RPMI8226 (cell line): ENCODE results near the gene DNPH1.

Experiments
- DNase-seq: peaks from one replicate; pipeline ENCODE4 v3.0.0-alpha.2; 2015

DNPH1 gene

DNA sequence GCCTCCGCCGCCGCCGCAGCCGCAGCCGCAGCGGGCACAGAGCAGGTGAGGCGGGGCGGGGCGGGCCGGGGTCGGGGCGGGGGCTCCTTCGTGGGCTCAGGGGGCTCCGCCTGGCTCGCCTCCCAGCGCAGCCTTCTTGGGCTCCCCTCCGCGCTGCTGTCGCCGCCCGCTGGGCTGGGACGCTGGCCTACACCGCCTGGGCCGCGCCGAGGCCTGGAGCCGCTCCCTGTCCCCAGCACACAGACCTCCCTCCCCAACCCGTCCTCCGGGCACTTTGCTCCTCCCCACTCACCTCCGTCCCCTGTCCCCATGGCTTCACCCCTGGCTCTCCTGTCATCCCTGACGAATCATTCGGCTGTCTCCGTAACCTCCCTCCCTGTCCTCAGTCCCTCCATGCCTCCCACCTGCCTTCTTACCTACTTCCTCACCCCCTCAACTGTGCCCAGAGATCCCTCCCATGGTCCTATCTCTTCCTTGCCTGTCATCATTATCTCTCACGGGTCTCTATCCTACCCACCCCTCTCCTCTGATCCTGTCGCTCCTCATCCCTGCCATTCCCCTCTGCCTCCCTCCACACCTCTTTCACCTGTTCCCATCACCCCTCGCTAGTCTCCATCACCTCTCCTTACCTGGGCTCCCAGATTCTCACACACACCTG, 14.5 kb upstream of the DNPH1 start:
- DNase-seq, result no peak

DNA sequence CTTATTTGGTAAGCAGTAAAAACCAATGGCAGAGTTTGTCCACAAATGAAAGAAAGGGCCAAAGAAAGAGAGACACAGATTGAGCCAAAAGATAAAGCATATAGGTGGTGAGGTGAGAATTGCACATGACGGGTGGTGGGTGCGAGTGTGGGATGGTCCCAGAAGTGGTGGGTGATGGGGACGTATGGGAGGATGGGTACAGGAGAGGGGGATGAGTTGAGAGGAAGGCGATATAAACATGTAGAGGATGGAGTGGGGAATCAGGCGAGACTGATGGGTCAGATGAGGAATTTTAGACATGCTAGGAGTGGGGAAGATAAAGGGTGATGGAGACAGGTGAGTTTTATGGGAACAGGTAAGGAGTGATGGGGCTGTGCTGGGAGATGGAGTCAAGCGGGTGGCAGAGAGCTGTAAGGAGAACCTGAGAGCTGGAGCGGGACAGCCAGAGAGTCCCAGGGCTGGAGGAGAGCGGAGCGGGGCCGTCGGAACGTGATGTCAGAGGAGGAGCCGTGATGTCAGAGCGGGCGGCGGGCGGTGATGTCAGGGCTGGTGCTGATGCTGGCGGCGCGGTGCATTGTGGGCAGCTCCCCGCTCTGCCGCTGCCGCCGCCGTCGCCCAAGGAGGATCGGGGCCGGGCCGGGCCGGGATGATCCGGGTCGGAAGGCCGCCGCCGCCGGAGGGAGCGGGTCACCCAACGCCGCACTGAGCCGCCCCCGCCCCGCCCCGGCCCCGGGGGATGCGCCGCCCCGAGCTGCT, 13.8 kb upstream of the DNPH1 start, which contains the start of gene TTBK1:
TSS of gene TTBK1 (plus strand) at position 574 of the 756 bp plus-strand sequence. CDS start 3,180 bp downstream, outside the sequence.
- no peak for DNase-seq

DNA sequence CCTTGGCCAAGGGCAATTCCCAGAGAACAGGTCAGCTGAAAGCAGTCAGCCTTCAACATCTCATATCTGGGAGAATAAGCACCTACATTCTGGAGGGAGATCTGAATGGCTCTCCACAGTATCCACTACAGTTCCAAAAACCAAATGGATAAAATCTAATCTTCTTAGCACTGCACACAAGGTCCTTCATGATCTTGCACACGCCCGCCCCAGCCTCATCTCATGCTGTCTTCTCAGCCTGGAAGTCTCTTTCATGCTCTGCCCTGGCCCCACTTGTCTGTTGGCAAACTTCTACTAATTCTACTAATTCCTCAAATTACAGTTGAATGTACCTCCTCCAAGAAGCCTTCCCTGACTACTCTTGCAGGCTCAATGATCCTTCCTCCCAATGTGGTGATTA, 12.2 kb upstream of the DNPH1 start:
- no peak for DNase-seq

DNA sequence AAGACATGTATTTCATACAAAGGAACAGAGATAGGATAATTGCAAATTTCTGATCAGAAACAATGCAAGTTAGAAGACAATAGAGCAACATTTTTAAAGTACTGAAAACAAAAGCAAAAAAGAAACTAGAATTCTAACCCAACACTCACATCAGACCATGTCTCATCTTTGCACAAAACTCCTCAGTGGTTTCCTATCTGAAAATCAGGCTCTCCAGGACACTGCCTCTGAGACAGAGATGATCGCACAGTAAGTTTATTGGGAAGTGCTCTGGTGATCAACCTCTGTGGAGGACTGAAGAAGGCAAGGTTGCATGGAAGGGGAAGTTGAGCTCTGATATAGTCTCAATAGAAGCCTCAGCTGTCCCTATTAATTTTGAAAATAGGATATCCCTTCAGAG, 11.7 kb upstream of the DNPH1 start:
- no peak for DNase-seq

DNA sequence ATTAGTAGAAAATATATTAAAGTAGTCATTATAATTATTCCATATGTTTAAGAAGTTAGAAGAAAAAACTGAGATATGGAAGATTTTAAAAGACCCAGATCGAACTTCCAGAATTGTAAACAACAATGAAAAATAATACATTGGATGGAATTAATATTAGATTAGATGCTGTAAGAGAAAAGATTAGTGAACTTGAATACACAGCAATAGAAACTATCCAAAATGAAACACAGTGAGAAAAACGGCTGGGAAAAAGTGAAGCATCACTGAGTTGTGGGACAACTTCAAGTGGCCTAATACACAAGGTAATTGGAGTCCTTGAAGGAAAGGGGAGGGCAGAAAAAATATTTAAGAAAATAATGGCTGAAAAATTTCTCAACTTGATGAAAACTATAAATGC, 9.8 kb upstream of the DNPH1 start:
- DNase-seq, result no peak

DNA sequence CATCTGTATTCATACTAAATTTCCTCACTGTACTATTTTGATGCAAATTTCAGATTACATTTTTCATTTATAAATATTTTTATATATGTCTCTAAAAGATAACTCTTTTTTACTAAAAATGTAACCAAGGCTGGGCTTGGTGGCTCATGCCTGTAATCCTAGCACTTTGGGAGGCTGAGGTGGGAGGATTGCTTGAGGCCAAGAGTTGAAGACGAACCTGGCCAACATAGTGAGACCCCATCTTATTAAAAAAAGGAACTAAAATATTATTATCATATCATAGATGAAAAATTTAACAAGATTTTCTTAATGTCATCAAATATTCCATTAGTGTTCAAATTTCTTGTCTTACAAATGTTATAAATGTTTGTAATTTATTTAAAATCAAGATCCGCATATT, 6.6 kb upstream of the DNPH1 start:
- no peak for DNase-seq

DNA sequence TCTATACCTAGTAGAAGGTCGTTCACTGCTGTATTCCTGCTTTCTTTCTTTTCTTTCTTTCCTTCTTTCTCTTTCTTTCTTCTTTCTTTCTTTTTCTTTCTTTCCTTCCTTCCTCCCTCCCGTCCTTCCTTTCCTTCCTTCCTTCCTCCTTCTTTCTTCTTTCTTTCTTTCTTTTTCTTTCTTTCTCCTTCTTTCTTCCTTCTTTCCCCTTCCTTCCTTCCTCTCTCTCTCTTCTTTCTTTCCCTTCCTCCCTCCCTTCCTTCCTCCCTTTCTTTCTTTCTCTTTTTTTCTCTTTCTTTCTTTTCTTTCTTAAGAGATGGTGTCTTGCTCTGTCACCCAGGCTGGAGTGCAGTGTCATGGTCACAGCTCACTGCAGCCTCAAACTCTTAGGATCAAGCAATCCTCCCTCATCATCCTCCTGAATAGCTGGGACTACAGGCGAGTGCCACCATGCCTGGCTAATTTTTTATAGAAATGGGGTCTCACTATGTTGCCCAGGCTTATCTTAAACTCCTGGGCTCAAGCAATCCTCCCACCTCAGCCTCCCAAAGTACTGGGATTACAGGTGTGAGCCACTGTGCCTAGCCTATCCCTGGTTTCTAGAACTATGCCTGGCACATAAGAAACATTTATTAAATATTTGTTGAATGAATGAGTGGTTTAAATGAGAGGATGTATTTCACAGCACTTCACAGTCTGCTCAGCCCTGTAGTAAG, 2.6 kb upstream of the DNPH1 start:
- DNase-seq, result no peak

DNA sequence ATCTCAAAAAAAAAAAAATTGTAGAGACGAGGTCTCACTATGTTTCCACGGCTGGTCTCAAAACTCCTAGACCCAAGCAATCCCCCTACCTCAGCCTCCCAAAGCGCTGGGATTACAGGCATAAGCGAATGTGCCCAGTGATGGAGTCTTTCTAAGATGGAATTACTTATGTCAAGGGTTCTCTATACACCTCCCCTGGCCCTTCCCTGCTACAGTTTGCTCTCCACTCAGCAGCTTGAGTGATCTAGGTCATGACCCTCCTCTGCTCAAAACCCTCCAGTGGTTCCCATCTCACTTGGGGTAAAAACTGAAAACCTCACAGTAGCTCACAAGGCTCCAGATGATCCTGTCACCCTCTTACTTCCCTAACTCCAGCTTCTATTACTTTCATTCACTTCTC, 1.8 kb upstream of the DNPH1 start:
- no peak for DNase-seq

DNA sequence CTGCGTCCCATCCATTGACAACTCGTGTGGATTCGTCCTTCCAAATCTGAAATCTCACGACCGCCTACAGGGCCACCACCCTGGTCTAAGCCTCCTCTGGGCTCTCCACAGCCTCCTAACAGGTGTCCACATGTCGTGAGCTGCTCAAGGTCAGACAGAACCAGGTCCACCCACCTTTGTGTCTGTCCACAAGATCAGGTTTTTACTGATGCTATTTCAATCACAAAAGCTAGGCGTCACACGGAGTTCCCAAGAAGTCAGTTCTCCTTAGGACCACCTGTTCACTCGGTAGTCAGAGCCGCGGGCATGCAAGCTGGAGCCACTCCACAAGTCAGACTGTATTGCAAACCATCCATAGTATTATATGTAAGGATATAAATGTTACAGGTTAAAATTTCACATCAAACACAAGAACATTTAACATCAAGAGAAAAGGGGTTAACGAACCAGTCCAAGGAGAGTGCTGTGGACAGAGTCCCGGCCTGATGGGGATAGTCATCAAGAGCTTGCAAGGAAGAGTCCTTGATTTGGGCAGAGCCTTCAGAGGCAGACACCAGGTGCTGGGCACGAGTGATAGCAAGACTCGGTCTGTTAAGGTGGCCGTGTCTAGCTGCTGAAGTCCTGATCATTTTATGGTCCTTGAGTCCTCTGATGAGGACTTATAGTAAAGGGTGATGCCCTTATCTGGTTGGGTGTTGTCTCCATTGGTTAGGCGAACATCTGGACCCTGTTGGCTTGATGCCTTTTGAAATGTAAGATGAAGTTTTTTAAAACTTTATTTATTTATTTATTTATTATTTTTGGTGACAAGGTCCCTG, 731 bp upstream of the DNPH1 start:
- no peak for DNase-seq

DNA sequence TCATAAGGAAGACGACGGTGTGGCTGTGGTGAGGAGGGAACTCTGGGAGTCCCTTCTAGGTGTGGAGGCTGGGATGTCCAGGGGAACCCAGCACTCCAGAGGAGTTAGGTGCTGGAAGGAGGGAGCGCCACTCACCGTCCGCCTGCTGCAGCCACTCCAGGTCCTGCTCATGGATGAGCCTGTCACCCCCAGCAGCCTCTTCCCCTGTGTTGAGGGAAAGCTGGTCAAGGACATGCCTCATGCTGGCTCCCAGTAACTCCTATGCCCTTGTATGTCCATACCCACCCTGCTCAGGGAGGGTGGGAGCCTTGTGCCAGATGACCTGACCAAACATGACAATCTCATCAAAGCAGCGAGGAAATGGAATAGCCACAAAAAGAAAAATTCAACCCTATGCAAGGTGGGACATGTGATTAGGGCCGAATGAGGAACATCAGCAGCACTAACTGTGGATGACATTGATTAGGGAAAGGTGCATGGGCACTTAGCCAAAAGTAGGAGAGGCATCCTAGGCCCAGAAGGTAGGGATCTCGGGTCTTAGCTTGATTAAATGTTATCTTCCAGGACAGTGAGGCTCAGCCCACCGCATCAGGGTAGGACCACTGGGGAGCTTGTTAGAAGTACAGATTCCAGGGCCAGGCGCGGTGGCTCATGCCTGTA, 3.0 kb downstream of the DNPH1 start:
- DNase-seq, result no peak

DNA sequence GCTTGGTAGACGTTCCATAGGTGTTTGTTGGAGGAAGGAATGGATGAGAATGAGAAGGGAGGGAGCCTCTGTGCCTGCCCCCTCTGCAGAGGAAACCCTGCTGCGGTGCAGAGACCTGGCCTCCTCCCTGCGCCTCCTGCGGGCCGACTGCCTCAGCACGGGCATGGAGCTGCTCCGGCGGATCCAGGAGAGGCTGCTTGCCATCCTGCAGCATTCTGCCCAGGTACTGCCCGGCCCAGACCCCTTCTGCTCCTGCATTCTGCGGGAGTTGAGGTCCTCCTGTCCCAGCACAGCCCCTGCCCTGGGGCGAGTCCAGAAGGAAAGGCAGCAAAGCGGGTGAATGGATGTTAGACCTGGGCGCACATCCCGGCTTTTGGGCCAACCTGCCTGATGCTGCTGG, 6.1 kb downstream of the DNPH1 start:
- DNase-seq, result no peak

DNA sequence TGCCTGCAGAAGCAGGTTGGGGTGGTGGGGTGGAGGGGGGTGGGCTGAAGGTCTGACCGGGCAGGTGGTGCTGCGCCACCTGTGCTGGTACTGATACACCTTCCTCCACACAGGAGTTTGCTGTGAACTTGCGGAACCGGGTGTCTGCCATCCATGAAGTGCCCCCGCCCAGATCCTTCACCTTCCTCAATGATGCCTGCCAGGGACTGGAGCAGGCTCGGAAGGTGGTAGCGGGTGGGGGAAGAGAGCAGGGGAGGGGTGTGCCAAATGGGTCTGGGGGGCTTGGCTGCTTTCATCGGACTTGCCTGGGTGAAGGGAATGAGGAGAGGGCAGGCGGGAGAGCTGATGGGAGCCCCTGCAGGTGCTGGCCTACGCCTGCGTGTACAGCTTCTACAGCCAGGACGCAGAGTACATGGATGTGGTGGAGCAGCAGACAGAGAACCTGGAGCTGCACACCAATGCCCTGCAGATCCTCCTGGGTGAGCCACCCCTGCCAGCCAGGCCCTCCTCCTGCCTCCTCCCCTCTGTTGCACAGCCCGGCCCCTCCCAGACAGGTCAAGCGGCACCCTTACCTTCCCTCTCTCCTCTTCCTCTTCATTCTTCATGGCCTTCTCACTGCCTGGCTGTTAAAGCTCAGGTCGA, 6.7 kb downstream of the DNPH1 start:
- DNase-seq, result no peak

DNA sequence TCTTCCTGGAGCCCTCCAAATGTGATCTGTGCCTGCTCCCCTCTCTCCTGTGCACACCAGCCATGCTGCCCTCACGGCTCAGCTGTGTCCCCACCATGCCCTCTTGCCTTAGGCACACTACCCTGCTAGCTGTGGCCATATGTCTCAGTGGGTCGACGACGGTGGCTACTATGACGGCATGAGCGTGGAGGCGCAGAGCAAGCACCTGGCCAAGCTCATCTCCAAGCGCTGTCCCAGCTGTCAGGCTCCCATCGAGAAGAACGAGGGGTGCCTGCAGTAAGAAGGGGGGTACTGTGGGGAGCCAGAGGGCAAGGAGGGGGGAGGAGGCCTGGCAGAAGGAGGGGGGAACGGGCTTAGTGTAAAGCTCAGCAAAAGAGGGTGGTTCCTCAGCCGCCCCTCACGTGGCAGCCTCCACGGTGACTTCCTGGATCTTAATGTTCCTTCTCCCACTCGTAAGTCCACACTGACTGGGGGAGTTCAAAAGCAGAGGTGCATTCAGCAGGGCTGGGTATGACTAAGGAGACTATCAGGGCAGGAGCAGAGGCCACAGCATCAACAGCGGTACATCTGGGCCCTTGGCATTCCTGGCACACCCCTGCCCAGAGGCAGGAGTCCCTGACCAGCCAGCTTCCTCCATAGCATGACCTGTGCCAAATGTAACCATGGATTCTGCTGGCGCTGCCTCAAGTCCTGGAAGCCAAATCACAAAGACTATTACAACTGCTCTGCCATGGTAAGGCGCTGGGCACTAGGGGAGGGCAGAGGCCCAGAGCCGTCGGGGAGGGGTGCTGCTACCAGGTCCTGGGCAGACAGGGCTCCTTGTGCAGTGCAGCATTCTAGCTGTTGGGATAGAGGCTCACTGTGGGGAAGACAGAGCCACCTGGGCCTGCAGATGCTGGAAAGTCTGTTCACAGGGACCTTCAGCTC, 8.0 kb downstream of the DNPH1 start:
- DNase-seq, result no peak

DNA sequence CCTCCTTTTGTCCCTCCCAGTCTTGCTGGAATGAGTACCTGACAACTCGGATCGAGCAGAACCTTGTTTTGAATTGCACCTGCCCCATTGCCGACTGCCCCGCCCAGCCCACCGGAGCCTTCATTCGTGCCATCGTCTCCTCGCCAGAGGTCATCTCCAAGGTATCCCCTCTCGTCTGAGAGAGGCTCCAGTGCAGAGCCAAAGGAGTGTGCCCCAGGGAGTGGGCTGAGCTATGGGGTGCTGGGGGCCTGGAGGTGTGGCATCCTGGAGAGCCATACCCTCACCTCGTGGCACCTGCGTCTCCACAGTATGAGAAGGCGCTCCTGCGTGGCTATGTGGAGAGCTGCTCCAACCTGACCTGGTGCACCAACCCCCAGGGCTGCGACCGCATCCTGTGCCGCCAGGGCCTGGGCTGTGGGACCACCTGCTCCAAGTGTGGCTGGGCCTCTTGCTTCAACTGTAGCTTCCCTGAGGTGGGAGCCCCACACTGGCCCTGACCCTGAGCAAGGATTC, 8.8 kb downstream of the DNPH1 start:
- DNase-seq, result no peak

DNA sequence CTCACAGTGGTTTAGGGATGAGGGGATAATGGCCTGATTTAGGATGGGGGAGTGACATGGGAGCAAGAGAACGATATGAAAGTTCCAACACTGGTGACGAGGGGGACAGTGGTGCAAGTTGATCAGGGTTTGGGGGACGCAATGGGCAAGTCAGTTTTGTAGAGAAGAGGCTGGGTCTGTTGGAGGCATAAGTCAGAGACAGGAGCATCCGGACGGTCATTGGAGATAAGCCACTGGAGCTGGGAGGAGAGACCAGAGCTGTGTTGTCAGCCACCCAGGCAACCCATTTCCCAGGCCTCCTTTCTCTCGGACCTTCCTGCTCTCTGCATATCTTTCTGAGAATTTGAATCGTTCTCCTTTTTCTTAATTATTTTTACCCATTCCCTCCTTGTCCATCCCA, 9.5 kb downstream of the DNPH1 start:
- no peak for DNase-seq

DNA sequence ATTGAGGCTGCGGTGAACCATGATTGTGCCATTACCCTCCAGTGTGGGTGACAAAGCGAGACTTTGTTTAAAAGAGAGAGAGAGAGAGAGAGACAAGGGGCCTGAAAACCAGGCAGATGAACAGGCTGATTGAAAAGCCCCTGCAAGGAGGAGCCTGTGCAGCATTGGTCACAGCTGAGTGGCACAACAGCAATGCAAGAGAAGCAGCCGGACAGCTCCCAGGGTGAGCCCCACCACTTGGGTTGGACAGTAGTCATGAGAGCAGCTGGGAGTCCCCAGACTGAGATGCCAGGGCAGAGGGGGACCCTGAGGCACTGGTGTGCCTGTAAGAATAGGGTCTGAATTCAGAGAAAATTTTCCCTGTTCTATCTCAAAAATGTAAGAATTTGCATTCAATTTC, 10.2 kb downstream of the DNPH1 start:
- DNase-seq, result no peak

DNA sequence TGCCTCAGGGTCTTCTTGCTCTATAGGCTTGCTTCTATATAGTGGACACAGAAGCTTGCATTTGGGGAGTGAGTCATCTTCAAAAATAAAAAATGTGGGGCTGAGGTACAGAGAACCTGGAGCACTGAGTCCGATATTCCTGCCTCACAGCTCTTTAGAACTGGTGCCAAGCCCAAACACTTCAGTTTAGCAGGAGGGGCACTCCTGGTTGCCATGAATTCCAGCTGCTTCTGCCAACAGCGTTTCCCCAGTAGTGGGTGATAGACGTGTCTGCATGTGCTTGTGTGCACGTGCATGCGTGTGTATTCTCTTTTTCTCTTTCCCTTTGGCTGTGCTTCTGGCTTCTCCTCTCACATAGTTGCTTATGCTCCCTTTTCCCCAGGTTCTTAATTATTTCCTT, 11.9 kb downstream of the DNPH1 start:
- DNase-seq, result no peak

DNA sequence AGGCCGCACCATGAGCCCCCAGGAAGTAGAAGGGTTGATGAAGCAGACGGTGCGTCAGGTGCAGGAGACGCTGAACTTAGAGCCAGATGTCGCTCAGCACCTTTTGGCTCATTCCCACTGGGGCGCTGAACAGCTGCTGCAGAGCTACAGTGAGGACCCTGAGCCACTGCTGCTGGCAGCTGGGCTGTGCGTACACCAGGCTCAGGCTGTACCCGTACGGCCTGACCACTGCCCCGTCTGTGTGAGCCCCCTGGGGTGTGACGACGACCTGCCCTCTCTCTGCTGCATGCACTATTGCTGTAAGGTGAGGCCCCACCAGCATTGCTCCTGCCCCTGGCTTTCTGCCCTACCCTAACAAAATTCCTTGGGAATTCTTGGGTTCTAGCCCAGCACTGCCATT, 13.1 kb downstream of the DNPH1 start:
- no peak for DNase-seq

DNA sequence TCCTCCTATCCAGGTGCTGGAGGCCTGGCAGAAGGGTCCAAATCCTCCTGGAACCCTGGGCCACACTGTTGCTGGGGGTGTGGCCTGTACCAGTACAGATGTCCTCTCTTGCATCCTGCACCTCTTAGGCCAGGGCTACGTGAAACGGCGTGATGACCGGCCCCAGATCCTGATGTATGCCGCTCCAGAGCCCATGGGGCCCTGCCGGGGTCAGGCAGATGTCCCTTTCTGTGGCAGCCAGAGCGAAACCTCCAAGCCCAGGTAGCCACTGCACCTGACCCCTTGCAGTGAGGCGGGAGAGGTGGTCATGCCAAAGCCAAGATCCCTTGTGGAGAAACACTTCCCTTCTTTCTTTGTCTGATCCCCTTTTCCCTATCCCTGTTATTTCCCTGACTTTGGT, 14.2 kb downstream of the DNPH1 start:
- no peak for DNase-seq

DNA sequence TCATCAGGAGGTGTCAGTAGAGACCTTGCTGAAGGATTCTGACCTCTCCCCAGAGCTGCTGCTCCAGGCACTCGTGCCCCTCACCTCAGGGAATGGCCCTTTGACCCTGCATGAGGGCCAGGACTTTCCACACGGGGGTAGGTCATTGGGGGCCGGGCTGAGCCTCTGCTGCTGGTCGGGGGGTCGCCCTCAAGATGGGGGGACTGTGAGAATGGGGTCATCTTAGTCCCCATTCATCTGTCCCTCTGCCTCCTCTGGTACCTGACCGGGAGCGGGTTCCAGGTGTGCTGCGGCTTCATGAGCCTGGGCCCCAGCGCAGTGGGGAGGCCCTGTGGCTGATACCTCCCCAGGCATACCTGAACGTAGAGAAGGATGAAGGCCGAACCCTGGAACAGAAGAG, 15.8 kb downstream of the DNPH1 start:
- DNase-seq, result no peak

DNA sequence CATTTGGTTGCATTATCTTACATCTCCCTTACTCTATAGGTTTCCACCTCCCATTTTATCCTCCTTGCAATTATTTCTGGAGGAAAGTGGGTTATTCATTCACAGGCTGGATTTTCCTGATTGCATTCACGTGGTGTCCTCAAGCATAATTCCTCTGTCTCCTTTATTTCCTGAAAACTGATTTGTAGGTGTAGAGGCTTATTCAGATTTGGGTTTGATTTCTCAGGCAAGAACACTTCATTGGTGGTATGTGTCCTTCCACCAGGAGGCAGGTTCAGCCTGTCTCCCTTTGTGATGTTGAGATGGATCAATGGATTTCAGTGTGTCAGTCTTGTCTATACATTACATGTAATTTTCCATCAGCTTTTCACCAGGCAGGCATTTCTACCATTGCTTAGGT, 17.3 kb downstream of the DNPH1 start:
- no peak for DNase-seq
